Measurements from ENCODE around the gene NOL4L.
A peak's percentile ranks its signal among the peaks of the same experiment; 100 is the strongest.

The NOL4L gene

GRCh38 chr20:32539817-32540675 lies 45.1 kb downstream of the NOL4L start:
- peak; percentile 59 for DNase-seq (ENCODE audit: low read depth)

DNA sequence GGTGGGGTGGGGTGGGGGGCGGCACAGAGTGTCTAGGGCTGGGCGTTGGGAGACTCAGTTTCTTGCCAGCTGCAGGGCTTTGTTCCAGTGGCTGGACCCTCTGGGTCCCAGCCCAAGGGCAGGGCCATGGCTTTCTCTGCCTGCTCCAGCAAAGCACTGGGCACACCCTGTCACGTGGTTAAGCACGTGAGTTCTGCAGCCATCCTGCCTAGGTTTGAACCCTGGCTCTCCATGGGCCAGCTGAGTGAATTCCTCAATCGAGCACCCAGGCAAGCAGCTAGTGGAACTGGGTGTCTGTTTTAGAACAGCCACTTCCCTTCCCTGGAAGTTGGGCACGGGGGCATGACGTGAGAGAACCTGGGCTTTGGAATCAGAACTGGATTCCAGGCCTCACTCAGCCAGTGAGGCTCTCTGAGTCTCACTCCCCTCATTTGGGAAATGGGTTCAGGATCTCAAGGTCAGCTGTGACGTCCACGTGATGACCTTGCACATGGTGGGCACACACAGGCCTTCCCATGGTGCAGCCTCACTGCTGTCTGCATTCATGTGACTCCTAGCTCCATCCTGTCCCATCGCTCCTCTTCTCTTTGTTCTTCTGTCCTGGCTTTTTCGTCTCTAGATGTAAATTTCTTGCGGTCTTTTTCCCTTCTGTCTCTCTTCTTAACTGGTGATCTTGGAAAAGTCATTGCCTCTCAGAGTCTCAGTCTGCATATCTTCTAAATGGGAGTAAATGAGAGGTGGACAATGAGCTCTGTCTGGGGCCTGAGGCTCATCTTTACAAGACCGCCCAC lies 45.9 kb downstream of the NOL4L start:
- DNase-seq (ENCODE audit: low read depth), result no peak

DNA sequence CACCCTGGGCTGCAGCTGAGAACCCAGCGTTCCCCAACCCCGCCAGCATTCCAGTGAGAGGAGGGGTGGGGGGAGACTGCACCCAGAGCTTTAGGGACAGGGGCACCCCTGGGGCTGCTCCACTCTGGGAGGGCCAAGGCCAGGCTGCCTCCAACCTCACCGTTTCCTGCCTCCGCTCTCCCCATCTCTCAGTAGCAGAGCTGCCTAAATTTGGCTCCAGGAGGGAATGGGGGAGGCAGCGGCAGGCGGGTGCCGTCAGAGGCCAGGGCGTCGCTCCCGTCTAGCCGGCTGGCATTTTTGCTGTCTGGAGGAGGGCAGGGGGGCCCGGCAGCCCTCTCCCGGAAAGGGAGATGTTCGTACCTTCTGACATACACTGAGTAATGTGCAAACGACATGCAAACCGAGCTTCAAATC lies 46.6 kb downstream of the NOL4L start:
- DNase-seq (ENCODE audit: low read depth), result peak; percentile 61

- DNase-seq (ENCODE audit: low read depth), result no peak
These were observed 47.2 kb downstream of the NOL4L start for GRCh38 chr20:32537657-32538525.

- DNase-seq (ENCODE audit: low read depth), result peak; percentile 58
These were observed 48.1 kb downstream of the NOL4L start for GRCh38 chr20:32536851-32537656.

DNA sequence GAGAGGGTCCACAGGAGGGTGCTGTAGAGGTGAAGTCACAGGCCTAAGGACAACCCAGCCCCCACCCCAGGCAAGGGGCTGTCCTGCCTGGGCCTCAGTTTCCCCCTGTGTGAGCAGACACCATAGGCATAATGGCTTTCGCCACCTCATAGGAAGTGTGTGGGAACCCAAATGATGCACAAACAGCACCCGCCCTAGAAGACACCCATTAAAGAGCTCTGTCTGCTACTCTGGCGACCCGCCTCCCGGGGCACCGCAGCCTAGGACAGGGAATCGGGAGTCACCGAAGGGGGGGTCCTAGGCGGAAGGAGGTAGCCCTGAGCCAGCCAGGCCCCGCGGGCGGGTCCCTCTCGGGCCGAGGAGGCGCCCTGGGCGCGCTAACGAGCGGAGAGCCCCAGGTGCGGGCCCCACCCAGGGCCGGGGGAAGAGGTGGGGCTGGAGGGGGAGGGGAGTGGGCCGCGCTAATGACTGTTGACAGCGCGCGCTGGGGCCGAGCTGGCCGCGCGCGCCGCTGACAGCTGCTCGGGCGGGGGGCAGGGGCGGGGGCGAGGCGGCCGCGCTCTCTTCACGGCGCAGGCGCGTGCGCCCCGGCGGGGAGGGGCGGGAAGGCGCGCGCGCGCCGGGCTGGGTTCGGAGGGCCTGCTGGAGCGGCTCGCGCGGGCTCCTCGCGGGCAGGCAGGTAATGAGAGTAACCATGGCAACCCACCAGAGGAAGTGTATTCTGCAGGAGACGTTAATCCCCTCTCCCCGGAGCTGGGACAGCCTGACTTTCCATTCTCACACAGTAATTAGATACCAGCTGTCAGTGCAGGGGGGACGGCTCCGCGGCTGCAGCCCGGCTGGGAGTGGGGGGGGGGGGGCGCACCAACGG lies 48.9 kb downstream of the NOL4L start:
- peak; percentile 82 for DNase-seq (ENCODE audit: low read depth)

DNA sequence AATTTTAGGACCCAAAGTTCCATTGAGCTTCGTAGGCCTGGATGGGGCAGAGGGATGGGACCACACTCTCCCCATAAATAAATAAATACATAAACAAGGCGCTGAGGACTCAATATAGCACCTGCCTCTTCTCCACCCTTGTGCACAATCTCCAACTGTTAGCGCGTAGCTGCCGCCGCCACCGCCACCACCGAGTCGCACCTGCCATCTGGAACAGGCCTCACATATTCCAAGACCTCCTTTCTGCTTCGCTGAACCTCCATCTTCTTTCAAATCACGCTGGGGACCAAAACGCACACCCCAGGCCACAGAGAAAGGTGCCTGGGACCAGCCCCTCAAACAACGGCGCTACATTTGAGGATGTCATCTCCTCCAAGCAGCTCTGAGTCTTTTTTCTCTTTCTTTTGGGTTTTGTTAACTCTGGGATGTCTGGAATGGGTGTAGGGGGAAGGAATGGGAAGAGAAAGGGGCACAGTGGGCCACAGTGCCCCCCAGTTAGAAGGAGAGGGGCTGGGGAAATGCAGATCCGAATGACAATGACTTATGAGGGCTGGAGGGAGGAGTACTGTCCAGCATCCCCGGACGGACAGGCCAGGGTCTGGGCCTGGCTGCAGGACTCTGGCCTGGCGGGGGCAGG lies 49.7 kb downstream of the NOL4L start:
- DNase-seq (ENCODE audit: low read depth), result no peak

GRCh38 chr20:32534661-32535240 lies 50.4 kb downstream of the NOL4L start:
- peak; percentile 70 for DNase-seq (ENCODE audit: low read depth)

- no peak for DNase-seq (ENCODE audit: low read depth)
These were observed 51.4 kb downstream of the NOL4L start for GRCh38 chr20:32533732-32534131.

- DNase-seq (ENCODE audit: low read depth), result no peak
These were observed 52.9 kb downstream of the NOL4L start for GRCh38 chr20:32532246-32532645.

DNA sequence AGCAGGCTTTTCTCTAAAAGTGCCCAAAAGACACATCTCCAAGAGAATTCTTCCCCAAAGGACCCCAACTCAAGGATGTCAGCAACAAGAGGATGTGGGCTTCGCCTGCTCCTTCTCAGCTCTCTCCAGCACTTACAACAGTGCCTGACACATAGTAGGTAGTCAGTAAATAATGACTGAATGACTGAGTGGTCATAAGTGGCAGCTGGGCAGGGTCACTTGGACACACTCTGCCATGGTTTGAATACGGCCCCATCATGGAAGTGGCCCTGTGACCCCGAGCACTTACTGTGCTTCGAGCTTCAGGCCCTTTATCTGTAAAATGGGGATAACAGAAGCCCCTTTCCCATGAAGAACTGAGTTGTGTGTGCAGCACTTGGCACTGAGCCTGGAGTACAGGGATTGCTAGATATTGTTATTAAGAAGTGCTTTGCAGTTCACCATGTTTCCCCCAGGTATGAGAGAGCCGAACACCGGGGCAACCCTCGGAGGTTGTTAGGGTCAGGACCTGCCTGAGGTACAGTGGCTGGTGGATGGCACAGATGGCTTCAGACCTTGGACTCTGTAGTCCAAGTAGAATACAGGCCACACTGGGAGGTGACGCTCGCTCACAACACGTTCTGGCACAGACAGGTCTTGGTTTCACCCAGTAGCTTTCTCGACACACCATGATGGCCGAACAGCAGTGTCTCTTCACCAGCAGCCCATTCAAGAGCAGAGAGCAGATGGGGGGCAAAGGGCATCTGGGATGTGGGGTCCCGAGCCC lies 56.0 kb downstream of the NOL4L start:
- DNase-seq (ENCODE audit: low read depth), result no peak

- DNase-seq (ENCODE audit: low read depth), result no peak
These were observed 56.8 kb downstream of the NOL4L start for GRCh38 chr20:32528171-32528891.

DNA sequence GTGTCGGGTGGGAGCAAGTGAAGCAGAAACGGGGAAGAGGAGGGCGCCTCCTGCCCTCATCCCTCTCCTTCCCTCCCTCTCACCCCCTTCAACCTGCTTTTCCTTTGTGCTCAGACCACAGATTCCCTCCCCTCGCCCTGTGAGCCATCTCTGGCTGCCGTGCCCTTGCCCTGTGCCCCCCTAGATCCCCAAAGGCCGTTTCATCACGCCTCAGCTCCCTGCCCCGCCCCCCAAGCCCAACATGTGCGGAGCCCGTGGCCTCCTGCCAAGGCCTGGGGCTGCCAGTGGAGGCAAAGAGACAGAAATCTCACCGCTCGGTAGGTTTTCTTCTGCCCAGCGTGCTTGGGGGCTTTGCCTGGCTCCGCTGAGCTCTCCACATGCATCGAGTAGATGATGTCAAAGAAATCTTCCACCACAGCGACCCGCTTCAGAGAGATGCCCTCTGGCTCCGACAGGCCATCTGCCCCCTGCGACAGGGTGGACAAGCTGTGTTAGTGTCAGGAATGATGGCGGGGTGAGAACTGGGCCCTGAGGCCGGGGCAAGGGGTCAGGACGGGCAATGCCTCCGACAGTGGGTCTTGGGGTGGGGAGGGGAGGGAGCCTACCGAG lies 57.6 kb downstream of the NOL4L start:
- DNase-seq (ENCODE audit: low read depth), result no peak

DNA sequence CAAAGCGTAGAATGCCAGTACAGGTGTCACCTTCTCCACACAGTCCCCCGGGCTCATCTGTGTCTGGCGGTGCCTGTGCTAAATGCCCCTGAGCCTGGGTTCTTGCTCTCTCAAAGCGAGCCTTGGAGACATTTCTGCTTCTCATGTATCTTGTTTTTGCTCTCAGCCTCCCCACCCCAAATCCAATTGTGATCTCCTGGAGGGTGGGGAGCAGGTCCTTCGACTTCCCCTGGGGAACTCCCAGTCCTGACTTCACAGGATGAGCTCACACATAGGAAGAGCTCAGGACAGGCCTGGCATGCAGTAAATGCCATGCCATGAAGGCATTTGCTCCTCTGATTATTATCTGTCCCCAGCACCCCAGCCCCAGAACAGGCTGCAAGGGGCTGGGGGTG lies 58.1 kb downstream of the NOL4L start:
- no peak for DNase-seq (ENCODE audit: low read depth)

DNA sequence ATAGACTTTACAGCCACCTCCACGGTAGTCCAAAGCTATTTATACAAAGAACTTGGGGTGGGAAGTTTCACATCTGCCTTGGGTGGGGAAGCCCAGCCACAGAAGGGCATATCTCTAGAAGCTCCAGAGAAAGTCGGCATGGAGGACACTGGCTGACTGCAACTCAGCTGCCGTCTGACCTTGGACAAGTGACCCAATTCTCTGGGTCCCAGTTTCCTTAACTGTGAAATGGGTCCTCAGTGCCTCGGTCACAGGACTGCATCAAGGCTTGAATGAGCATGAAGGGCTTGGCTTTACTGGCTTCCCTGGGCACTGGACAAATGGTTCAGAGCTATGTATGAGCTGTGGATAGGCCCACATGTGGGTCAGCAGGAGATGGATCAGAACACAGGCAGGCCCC lies 58.6 kb downstream of the NOL4L start:
- no peak for DNase-seq (ENCODE audit: low read depth)

DNA sequence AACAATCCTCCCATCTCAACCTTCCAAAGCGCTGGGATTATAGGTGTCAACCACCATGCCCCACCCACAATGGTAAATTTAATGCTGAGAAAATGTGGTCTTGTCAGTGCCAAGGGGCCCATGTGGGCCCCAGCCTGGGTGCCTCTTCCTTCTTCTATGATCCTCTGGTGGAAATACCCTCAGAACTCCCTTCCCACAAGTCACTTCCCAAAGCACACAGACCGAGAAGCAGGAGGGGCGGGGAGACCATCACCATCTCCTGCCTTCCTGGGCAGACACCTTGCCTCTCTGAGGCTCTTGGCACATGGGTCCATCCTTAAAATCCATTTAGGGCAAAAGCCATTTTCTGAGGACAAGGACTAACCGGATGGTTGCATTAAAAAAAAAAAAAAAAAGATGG lies 59.0 kb downstream of the NOL4L start:
- no peak for DNase-seq (ENCODE audit: low read depth)

- no peak for DNase-seq (ENCODE audit: low read depth)
These were observed 60.2 kb downstream of the NOL4L start for GRCh38 chr20:32524829-32525501.
